GM19467 (cell line): ENCODE results near the gene DDX24.

ENCODE experiments used
- ATAC-seq: cut with Tn5 transposase; IDR thresholded peaks from one replicate; pipeline ENCODE4 v1.9.1; 2021; ENCODE audit warnings: mild to moderate bottlenecking, moderate library complexity; ENCODE audit not compliant: unreplicated experiment

The DDX24 gene

GRCh38 chr14:94050231-94050880, 30.6 kb downstream of the DDX24 start:
- ATAC-seq = no peak

GRCh38 chr14:94049625-94050023, 31.4 kb downstream of the DDX24 start:
- ATAC-seq = no peak

- no peak for ATAC-seq
Measured at GRCh38 chr14:94048691-94049624, 32.0 kb downstream of the DDX24 start.

- ATAC-seq = no peak
Measured at GRCh38 chr14:94047581-94047980, 33.4 kb downstream of the DDX24 start.

- ATAC-seq = no peak
Measured at GRCh38 chr14:94046696-94047250, 34.2 kb downstream of the DDX24 start.

GRCh38 chr14:94045563-94046345, 35.2 kb downstream of the DDX24 start:
- ATAC-seq = no peak

- no peak for ATAC-seq
Measured at GRCh38 chr14:94045101-94045500, 35.9 kb downstream of the DDX24 start.

GRCh38 chr14:94044476-94045091, 36.4 kb downstream of the DDX24 start:
- no peak for ATAC-seq

- ATAC-seq = no peak
Measured at GRCh38 chr14:94043756-94044475, 37.1 kb downstream of the DDX24 start.

- ATAC-seq = no peak
Measured at GRCh38 chr14:94043111-94043755, 37.8 kb downstream of the DDX24 start.

- ATAC-seq = no peak
Measured at GRCh38 chr14:94042433-94043091, 38.4 kb downstream of the DDX24 start.

GRCh38 chr14:94041551-94042346, 39.3 kb downstream of the DDX24 start:
- no peak for ATAC-seq

GRCh38 chr14:94040796-94041195, 40.2 kb downstream of the DDX24 start:
- ATAC-seq = no peak

GRCh38 chr14:94040247-94040646, 40.8 kb downstream of the DDX24 start:
- no peak for ATAC-seq

- no peak for ATAC-seq
Measured at GRCh38 chr14:94038921-94039629, 41.9 kb downstream of the DDX24 start.

GRCh38 chr14:94038510-94038909, 42.5 kb downstream of the DDX24 start:
- no peak for ATAC-seq

GRCh38 chr14:94037954-94038353, 43.0 kb downstream of the DDX24 start:
- ATAC-seq = no peak
